ENCODE measurements around the gene WNT9A. TPM values are rescaled to one million over a fixed set of nuclear protein-coding genes. Genes with fewer than 3 reads are reported as not detected.

Gene WNT9A
- total RNA-seq, 3 donors from 2014 or later, result 1.1 to 2.5 (median 1.3) TPM

GRCh38 chr1:227940791-227941241, 6.9 kb downstream of the WNT9A start:
- H3K4me3 ChIP-seq, result no peak overlapping the region
- no peak overlapping the region for H3K27ac ChIP-seq
- H3K9me3 ChIP-seq, result no peaks in the 10 kb centered on the region
- H3K27me3 ChIP-seq, result no peaks in the 10 kb centered on the region
- no peaks in the 10 kb centered on the region for H3K36me3 ChIP-seq
- peak in 1 of 2 donors; percentile 45 for DNase-seq (ENCODE audit: low spot score in 2 of 2)
- TF ChIP-seq POLR2AphosphoS5 (IDR thresholded peaks at IDR 0.05) (no peak), CTCF (IDR thresholded peaks at IDR 0.05) (no peak), POLR2A (IDR thresholded peaks at IDR 0.05) (no peak)
- intact Hi-C loops (cut with DNase I; ENCODE audit: low total_unique reads), result loop anchor here (10.0 kb wide), 2 partner anchors 176 to 456 kb away; no protein-coding TSS in a partner anchor
- peaks cover 4 to 5% of the 10 kb centered on the region in 2 donors for H3K4me1 ChIP-seq

DNA sequence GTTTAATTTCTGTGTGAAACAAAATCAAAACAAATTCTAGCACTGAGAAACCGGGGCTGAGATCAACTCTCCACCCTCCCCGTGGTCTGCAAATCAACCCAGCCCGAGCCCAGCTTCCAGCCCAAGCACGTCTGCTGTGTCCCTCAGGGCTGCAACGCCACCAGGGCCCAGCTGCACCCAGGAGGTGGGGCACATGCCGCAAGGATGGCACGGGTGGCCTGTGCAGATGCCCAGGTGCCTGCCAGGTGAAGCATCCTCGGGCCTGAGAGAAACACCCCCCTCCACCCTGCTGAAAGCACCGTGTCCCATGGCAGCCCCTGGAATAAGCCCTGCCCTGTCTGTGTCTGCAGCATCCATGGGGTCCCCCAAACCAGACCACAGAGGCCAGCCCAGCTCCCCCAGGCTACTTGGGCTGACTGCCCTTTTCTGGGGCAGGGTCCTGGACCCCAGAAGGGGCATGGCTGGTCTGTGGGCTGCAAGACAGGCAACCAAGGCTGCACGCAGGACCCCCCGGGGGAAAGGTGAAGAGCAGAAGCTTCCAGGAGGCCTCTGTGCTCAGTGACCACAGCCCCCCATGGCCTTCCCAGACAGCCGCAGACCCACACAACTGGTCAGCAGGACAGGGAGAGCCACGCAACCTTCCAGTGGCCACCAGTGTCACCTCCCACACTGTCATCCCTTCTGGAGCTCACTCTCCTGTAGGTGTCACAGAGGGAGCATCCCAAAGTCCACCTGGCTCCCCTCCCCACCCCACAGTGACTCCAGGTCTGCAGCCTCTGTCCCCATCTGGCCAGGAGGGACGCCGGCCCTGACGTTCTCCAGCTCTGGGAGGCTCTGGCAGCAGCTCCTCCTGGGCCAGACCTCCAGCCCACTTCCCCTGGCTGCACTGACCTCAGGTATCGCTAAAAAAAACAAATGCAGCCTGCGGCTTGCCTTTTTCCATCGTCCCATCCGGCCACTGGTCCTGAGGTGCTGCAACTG, 7.7 kb downstream of the WNT9A start:
- H3K36me3 ChIP-seq, result no peaks in the 10 kb centered on the region
- H3K27ac ChIP-seq, result no peak overlapping the region
- no peaks in the 10 kb centered on the region for H3K27me3 ChIP-seq
- H3K4me3 ChIP-seq, result no peak overlapping the region
- peak in 1 of 2 donors; percentile 48 for DNase-seq (ENCODE audit: low spot score in 2 of 2)
- H3K9me3 ChIP-seq, result no peaks in the 10 kb centered on the region
- intact Hi-C loops (cut with DNase I; ENCODE audit: low total_unique reads), result loop anchor here (10.0 kb wide), 2 partner anchors 175 to 455 kb away; no protein-coding TSS in a partner anchor
- TF ChIP-seq CTCF (IDR thresholded peaks at IDR 0.05) (no peak), POLR2AphosphoS5 (IDR thresholded peaks at IDR 0.05) (no peak), POLR2A (IDR thresholded peaks at IDR 0.05) (no peak)
- no peaks in the 10 kb centered on the region for H3K4me1 ChIP-seq

DNA sequence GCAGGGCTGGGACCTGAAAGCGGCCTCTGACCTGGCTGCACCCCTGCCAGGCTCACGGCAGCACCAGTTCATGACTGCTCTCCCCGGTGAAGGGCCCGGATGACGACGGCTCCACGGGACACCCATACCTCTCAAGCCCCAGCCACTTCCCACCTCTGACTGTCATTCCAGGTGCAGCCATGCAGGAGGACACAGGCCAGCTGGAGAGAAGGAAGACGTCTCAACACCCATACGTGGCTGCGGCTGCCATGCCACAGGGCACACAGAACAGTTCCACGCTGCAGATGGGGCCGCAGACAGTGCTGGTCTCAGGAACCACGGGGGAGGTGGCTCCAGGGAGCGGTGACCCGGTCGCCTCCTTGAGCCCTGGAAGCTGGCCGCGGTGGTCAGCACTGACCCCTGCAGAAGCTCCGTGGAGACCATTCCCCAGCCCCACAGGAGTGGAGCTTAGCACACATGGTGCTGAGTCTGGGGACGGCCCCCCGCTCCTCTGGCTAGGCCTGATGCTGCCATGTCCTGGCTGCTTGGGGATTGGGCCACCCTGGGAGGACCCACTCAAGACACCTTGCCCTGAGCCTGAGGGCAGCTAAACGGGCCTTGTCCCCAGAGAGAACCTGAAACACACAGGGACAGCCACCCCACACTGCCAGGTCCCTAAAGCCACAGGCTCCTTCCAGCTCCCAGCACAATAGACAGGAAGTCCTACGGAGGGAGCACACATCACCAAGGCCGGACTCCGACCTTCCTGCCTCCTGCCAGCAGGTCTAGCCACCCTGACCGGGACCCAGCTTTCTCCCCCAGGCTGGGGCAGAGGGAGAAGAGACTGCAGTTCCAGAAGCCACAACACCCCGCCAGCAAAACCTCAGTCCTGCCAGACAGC, 8.6 kb downstream of the WNT9A start:
- Histone ChIP-seq H3K27ac (no peak overlapping the region), H3K4me1 (no peaks in the 10 kb centered on the region), H3K4me3 (no peak overlapping the region), H3K9me3 (no peaks in the 10 kb centered on the region), H3K36me3 (no peaks in the 10 kb centered on the region), H3K27me3 (no peaks in the 10 kb centered on the region)
- TF ChIP-seq CTCF (IDR thresholded peaks at IDR 0.05) (no peak), POLR2AphosphoS5 (IDR thresholded peaks at IDR 0.05) (no peak), POLR2A (IDR thresholded peaks at IDR 0.05) (no peak)
- DNase-seq (ENCODE audit: low spot score in 2 of 2), result peak in 1 of 2 donors; percentile 47
- intact Hi-C loops (cut with DNase I; ENCODE audit: low total_unique reads), result no loop called here

- no peak for DNase-seq (ENCODE audit: low spot score in 2 of 2)
- Histone ChIP-seq H3K4me1 (no peaks in the 10 kb centered on the region), H3K36me3 (no peaks in the 10 kb centered on the region), H3K4me3 (no peak overlapping the region), H3K27me3 (no peaks in the 10 kb centered on the region), H3K27ac (no peak overlapping the region), H3K9me3 (no peaks in the 10 kb centered on the region)
- intact Hi-C loops (cut with DNase I; ENCODE audit: low total_unique reads), result no loop called here
- TF ChIP-seq CTCF (IDR thresholded peaks at IDR 0.05) (no peak), POLR2A (IDR thresholded peaks at IDR 0.05) (no peak), POLR2AphosphoS5 (IDR thresholded peaks at IDR 0.05) (no peak)
Measured at GRCh38 chr1:227938276-227938675, 9.5 kb downstream of the WNT9A start.
